GM10266 (cell line): Measurements from ENCODE around the gene SPRY4.

Experiments used
- DNase-seq: peaks from one replicate; pipeline ENCODE4 v3.0.0; 2012; ENCODE audit errors: extremely low spot score
- TF ChIP-seq, protein P1 (sequence below): IDR thresholded peaks from 2 replicates; pipeline ENCODE4 v1.5.1; 2012; ENCODE audit warnings: mild to moderate bottlenecking, low read depth; ENCODE audit not compliant: control insufficient read depth, insufficient read depth; ENCODE audit errors: missing control alignments

The SPRY4 gene

GRCh38 chr5:142293486-142293885 lies 31.3 kb downstream of the SPRY4 start:
- TF ChIP-seq, protein P1, sequence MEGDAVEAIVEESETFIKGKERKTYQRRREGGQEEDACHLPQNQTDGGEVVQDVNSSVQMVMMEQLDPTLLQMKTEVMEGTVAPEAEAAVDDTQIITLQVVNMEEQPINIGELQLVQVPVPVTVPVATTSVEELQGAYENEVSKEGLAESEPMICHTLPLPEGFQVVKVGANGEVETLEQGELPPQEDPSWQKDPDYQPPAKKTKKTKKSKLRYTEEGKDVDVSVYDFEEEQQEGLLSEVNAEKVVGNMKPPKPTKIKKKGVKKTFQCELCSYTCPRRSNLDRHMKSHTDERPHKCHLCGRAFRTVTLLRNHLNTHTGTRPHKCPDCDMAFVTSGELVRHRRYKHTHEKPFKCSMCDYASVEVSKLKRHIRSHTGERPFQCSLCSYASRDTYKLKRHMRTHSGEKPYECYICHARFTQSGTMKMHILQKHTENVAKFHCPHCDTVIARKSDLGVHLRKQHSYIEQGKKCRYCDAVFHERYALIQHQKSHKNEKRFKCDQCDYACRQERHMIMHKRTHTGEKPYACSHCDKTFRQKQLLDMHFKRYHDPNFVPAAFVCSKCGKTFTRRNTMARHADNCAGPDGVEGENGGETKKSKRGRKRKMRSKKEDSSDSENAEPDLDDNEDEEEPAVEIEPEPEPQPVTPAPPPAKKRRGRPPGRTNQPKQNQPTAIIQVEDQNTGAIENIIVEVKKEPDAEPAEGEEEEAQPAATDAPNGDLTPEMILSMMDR: no peak
- no peak for DNase-seq

- no peak for DNase-seq
- TF ChIP-seq, protein P1: no peak
Observed at GRCh38 chr5:142292808-142293207, 32.0 kb downstream of the SPRY4 start.

- TF ChIP-seq, protein P1: no peak
- no peak for DNase-seq
Observed at GRCh38 chr5:142292249-142292648, 32.6 kb downstream of the SPRY4 start.

DNA sequence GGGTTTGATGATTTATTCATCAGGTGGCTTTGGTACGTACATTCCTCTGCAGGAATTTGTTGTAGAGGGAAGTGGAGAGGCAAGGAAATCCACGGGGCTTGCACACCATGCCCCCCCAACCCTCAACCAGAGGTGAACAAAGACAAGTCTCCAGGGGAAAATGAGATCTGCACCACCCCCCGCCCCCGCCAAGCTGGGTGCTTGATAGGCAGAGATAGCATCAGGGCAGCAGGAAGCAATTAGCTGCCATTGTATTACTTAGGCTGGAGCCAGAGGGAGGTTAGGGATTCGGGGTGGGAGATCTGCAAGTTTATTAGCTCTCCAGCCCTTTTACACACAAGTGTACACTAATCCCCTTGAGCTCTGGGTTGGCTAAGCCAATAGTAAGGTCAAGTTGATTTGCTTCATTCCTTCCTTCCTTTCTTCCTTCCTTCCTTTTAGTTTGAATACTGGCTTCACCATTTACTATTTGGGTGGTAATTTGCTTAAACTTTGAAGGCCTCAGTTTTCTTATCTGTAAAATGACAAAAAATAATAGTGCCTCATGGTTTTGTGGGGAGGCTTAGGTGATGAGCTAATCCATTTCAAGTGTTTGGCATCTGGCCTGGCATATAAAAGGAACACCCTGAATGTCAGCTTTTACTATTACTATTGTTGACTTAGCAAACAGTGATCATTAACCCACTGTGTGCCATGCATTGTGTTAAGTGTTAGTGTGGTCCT lies 34.1 kb downstream of the SPRY4 start:
- DNase-seq: no peak
- TF ChIP-seq, protein P1: no peak

- TF ChIP-seq, protein P1: no peak
- DNase-seq: no peak
Observed at GRCh38 chr5:142289708-142290576, 34.9 kb downstream of the SPRY4 start.

DNA sequence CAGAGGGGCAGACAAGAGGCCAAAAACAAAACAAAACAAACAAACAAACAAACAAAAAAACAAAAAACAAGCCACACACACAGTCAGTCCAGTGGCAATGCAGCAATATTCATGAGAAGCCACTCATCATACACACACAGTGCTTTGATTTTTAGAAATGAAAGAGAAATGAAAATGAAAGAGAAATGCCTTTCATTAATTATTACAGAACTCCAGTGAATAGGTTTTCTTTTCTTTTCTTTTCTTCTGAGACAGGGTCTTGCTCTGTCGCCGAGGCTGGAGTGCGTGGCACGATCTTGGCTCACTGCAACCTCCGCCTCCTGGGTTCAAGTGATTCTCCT lies 36.9 kb downstream of the SPRY4 start:
- no peak for DNase-seq
- TF ChIP-seq, protein P1: no peak
